ENCODE measurements around the gene CCT6B. TPM values are rescaled to one million over a fixed set of nuclear protein-coding genes. Genes with fewer than 3 reads are reported as not detected.

Gene CCT6B
- total RNA-seq, 1 experiment from 2014 or later = 0.52 TPM

- CTCF ChIA-PET = interaction anchor here (1.5 to 2.9 kb wide), 3 partner anchors 139 to 437 kb away, joined by 3 to 9 read pairs (median 7); no protein-coding TSS in a partner anchor
These were observed 18.5 kb upstream of the CCT6B start for GRCh38 chr17:34979650-34980352.

GRCh38 chr17:34979153-34979552, 17.9 kb upstream of the CCT6B start:
- TF ChIP-seq, protein P1, sequence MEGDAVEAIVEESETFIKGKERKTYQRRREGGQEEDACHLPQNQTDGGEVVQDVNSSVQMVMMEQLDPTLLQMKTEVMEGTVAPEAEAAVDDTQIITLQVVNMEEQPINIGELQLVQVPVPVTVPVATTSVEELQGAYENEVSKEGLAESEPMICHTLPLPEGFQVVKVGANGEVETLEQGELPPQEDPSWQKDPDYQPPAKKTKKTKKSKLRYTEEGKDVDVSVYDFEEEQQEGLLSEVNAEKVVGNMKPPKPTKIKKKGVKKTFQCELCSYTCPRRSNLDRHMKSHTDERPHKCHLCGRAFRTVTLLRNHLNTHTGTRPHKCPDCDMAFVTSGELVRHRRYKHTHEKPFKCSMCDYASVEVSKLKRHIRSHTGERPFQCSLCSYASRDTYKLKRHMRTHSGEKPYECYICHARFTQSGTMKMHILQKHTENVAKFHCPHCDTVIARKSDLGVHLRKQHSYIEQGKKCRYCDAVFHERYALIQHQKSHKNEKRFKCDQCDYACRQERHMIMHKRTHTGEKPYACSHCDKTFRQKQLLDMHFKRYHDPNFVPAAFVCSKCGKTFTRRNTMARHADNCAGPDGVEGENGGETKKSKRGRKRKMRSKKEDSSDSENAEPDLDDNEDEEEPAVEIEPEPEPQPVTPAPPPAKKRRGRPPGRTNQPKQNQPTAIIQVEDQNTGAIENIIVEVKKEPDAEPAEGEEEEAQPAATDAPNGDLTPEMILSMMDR (IDR thresholded peaks at IDR 0.05; ENCODE audit: unreplicated experiment) = no peak
- Mint-ChIP-seq H3K4me3 (ENCODE audit: low read depth, unreplicated experiment) (peak overlapping the region; percentile 87), H3K36me3 (ENCODE audit: insufficient read depth, unreplicated experiment) (peaks cover 19% of the 10 kb centered on the region), H3K4me1 (ENCODE audit: low read depth, unreplicated experiment) (peaks cover 12% of the 10 kb centered on the region), H3K27ac (ENCODE audit: unreplicated experiment) (no peak overlapping the region), H3K9me3 (ENCODE audit: low read depth, unreplicated experiment) (no peaks in the 10 kb centered on the region), H3K27me3 (ENCODE audit: unreplicated experiment) (peaks cover 8% of the 10 kb centered on the region)
- no TSS peak for BruUV-seq (replicated peaks)
- intact Hi-C loops (cut with micrococcal nuclease; ENCODE audit: unreplicated experiment) = no loop called here
- DNase-seq = no peak
- CTCF ChIA-PET = interaction anchor here (0.6 kb wide), 1 partner anchor 249 kb away, joined by 7 read pairs; no protein-coding TSS in a partner anchor

More at GRCh38 chr17:34979650-34980352, 18.5 kb upstream of the CCT6B start:
- Mint-ChIP-seq H3K36me3 (ENCODE audit: insufficient read depth, unreplicated experiment) (peaks cover 19% of the 10 kb centered on the region), H3K4me3 (ENCODE audit: low read depth, unreplicated experiment) (peak overlapping the region; percentile 87), H3K27me3 (ENCODE audit: unreplicated experiment) (peaks cover 2% of the 10 kb centered on the region), H3K27ac (ENCODE audit: unreplicated experiment) (peak overlapping the region; percentile 95), H3K9me3 (ENCODE audit: low read depth, unreplicated experiment) (no peaks in the 10 kb centered on the region), H3K4me1 (ENCODE audit: low read depth, unreplicated experiment) (peaks cover 12% of the 10 kb centered on the region)
- intact Hi-C loops (cut with micrococcal nuclease; ENCODE audit: unreplicated experiment) = loop anchor here (2.0 kb wide), 2 partner anchors 437 to 559 kb away; no protein-coding TSS in a partner anchor
- no peak for DNase-seq
- BruUV-seq (replicated peaks) = TSS peak; percentile 86
- TF ChIP-seq, protein P1 (IDR thresholded peaks at IDR 0.05; ENCODE audit: unreplicated experiment) = no peak

GRCh38 chr17:34974794-34975785, 13.8 kb upstream of the CCT6B start:
- no peak overlapping the region for H3K4me3 Mint-ChIP-seq (ENCODE audit: low read depth, unreplicated experiment)
- H3K4me1 Mint-ChIP-seq (ENCODE audit: low read depth, unreplicated experiment) = peaks cover 9% of the 10 kb centered on the region
- BruUV-seq (replicated peaks) = no TSS peak
- TF ChIP-seq, protein P1 (IDR thresholded peaks at IDR 0.05; ENCODE audit: unreplicated experiment) = no peak
- H3K9me3 Mint-ChIP-seq (ENCODE audit: low read depth, unreplicated experiment) = no peaks in the 10 kb centered on the region
- peaks cover 12% of the 10 kb centered on the region for H3K27me3 Mint-ChIP-seq (ENCODE audit: unreplicated experiment)
- intact Hi-C loops (cut with micrococcal nuclease; ENCODE audit: unreplicated experiment) = no loop called here
- DNase-seq = no peak
- peaks cover 3% of the 10 kb centered on the region for H3K36me3 Mint-ChIP-seq (ENCODE audit: insufficient read depth, unreplicated experiment)
- CTCF ChIA-PET = interaction anchor here (1.0 kb wide), 1 partner anchor 25 kb away, joined by 3 read pairs; no protein-coding TSS in a partner anchor
- no peak overlapping the region for H3K27ac Mint-ChIP-seq (ENCODE audit: unreplicated experiment)

DNA sequence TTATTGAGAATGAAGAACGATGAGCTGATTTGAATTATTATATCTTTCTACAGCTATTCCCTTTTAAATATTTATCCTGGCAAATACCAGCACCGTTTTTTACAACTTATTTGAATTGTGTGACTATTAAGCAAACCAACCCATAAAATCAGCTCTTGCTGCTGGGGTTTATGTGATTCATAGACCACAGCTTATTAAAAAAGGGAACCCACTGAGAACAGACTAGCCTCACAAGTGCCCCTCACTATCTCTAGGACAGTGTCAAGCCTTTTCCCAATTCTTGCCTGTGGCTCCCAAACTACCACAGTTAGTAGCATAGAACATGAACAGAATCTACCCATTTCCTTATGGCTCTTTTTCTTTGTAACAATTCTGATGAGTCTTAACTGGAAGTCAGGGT, 12.9 kb upstream of the CCT6B start:
- H3K9me3 Mint-ChIP-seq (ENCODE audit: low read depth, unreplicated experiment) = no peaks in the 10 kb centered on the region
- TF ChIP-seq, protein P1 (IDR thresholded peaks at IDR 0.05; ENCODE audit: unreplicated experiment) = no peak
- peaks cover under 1% of the 10 kb centered on the region for H3K4me1 Mint-ChIP-seq (ENCODE audit: low read depth, unreplicated experiment)
- no peak for DNase-seq
- no peaks in the 10 kb centered on the region for H3K36me3 Mint-ChIP-seq (ENCODE audit: insufficient read depth, unreplicated experiment)
- H3K4me3 Mint-ChIP-seq (ENCODE audit: low read depth, unreplicated experiment) = no peak overlapping the region
- CTCF ChIA-PET = interaction anchor here (1.0 kb wide), 1 partner anchor 25 kb away, joined by 3 read pairs; no protein-coding TSS in a partner anchor
- no TSS peak for BruUV-seq (replicated peaks)
- H3K27me3 Mint-ChIP-seq (ENCODE audit: unreplicated experiment) = peaks cover 12% of the 10 kb centered on the region
- intact Hi-C loops (cut with micrococcal nuclease; ENCODE audit: unreplicated experiment) = no loop called here
- no peak overlapping the region for H3K27ac Mint-ChIP-seq (ENCODE audit: unreplicated experiment)

Measured in Calu3 (cell line).